NCI-H510A (cell line): ENCODE measurements around the gene CARD16.
"Not testable (repeated sequence)": the region's sequence is repeated elsewhere in the genome, so short reads cannot be mapped to it uniquely, and the experiment has no call there.

Experiments used
- DNase-seq: peaks from one replicate; lab custom pipeline; 2025; lab: John Stamatoyannopoulos, UW

The CARD16 gene

GRCh38 chr11:105049481-105049880 is 4.3 kb upstream of the CARD16 start:
- DNase-seq: no peak

GRCh38 chr11:105046898-105047579 is 1.9 kb upstream of the CARD16 start:
- no peak for DNase-seq

DNA sequence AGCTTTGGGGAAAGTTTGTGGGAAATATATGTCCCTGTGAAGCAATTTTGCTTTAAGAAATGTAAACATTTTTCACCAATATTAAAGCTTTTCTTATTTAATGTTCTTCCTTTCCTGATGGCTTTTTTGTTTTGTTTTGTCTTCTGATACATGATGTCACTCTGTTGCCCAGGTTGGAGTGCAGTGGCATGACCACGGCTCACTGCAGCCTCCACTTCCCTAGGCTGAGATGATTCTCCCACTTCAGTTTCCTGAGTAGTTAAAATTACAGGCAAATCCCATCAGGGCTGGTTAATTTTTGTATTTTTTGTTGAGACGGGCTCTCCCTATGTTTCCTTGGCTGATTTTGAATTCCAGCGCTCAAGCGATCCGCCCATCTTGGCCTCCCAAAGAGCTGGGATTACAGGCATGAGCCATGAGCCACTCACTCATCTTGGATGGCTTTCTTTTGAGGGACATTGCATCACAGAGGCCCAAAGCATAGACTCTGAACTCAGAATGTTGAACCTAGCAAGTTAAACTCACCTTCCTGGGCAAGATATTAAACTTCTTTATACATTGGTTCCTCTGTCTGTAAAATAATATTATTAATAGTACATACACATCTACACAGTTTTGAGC is 651 bp upstream of the CARD16 start:
- DNase-seq: no peak

GRCh38 chr11:105042178-105042577 is 3.0 kb downstream of the CARD16 start:
- no peak for DNase-seq

DNA sequence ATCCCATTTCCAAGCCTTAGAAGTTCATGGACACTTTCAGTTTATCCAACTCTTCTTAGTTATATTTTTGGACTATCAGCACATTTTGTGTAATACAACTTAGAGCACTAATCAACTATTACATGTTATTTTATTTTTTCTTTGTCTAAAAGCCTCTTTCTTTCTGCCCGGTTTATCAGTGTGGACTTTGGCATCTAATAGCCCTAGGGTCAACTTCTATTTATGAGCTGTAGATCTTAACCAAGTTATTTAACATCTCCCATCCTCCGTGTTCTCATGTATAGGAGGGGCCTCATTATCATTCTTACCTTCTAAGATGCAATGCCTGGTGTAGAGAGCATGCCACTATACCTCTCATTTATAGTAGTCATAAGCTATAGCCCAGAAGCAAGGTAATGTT is 4.4 kb downstream of the CARD16 start:
- no peak for DNase-seq

DNA sequence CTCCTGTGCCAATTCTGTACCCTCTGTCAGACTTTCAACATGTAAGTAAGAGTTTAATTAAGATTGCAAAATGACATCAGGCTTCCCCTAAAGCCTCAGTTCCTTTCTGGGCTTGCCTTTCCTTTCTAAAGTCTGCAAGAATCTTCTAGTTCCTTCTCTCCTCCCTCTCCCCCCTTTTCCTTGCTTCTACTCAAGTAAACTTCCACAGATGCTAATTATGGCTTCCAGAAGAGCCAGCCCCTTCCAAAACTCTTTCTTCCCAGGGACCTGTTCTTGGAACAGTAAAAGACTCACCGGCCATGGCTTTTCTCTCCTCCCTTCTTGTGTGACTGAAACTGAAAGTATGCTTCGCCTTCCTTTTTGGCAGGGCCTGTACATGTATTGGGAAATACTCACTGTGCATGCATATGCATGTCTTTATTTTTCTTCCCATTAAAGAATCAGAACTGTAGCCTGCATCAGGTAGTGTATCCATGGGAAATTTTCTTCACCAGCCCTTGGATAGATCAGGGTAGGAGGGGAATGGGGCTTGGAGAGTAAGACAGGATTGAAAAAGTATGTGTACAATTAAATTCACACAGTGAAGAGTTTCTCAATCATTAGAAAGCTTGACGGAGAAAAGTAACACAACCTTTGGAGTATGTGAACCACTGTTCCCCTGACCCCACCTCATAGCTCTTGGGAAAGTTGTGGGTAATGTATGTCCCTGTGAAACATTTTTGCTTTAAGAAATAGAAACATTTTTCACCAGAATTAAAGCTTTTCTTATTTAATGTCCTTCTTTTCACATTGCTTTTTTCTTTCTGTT is 10.1 kb downstream of the CARD16 start, which contains the start of gene CASP1:
Gene CASP1 (minus strand): TSS at position 332 of the 808 bp plus-strand sequence. CDS start 31 bp downstream, at position 301.
- no peak for DNase-seq

DNA sequence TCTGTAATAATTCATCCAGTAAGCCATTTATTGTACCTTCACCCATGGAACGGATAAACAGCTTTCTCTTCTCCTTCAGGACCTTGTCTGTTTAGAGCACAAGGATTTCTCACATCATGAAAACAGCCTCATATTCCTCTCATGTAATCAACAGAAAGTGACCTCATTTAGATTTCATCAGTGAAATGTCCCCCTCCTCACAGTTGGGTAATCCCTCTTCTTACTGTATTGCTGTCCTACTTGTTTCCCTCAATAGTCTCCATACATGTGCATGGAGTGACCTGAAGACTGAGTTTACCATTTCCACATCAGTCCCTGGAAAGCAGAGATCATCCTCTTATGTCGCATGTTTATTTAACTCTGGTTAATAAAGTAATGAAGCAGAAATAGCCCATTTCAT is 10.7 kb downstream of the CARD16 start:
- DNase-seq: not testable (repeated sequence)

DNA sequence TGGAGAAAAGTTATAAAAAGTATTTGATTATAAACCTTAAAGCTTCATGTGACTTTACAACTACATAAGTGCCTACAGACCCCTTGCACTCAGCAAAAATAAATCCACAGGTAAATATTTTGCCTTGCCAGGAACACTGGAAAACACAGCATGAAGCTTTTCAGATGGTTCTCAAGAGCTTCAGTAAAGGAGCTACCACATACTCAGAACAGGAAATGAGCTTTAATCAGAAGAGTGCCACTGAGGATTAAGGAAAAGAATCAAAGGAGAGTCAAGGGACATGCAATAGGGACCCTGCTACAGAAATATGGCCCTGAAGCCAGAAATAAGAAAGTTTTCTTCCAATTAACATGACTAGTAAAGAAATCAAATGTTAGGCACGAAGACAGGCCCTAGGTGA is 11.4 kb downstream of the CARD16 start:
- no peak for DNase-seq

DNA sequence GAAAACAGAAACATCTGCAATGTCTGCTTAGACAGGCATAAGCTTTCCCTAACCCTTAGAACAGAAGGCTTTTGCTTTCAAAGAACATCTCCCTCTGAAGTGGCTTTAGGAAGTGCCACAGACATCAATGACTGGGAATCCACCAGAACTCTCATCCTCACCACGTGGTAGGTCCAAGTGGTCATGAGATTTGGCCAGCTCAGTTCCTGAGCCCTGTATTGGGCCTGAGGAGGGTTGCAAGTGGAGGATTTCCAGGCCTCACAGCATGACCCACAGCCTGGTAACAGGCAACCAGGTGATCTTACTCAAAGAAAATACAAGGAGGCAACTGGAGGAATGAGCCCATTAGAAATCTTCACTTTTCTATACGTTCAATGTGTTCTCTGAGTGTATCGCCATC is 11.8 kb downstream of the CARD16 start:
- DNase-seq: no peak

DNA sequence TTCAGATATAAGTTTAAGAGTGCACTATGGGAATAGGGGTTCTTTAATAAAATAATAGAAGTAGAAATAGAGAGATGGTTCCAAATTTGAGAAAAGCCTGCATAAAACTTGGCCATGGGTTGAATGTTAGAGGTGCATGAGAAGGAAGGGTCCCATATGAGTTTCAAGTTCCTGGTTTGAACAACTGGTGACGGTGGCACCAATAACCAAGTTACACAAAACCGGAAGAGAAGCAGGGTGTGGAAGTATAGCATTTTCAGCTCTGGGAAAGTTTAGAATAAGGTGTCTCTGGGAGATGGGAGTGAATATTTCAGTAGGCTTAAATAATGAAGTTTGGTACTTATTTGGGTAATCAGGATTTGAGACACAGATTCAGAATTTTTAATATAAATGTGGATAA is 12.6 kb downstream of the CARD16 start:
- DNase-seq: no peak

- DNase-seq: no peak
These were observed 17.5 kb downstream of the CARD16 start for GRCh38 chr11:105027678-105028077.

- no peak for DNase-seq
These were observed 20.7 kb downstream of the CARD16 start for GRCh38 chr11:105024394-105024793.

DNA sequence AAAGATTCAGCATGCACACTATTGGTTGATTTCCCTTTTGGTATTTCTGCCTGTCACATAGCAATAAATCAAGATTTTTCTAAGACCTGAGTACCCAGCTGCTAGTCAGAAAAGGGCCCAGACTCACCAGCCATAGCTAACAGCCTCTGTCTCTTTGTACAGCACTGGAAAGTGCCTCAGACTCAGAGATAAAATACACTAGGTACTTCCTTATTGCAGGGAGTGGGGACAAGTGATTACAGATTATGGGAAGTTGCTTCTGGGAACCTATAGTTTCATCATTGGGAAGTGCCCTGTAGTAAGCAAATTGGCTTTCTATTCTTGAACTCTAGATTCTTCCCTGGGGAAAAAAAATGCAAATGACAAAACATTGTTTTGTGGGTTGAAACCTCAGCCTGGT is 22.1 kb downstream of the CARD16 start, which contains the start of gene CASP5:
Gene CASP5 (minus strand): TSS at position 166 of the 400 bp plus-strand sequence. CDS start 32 bp downstream, at position 134.
- no peak for DNase-seq

DNA sequence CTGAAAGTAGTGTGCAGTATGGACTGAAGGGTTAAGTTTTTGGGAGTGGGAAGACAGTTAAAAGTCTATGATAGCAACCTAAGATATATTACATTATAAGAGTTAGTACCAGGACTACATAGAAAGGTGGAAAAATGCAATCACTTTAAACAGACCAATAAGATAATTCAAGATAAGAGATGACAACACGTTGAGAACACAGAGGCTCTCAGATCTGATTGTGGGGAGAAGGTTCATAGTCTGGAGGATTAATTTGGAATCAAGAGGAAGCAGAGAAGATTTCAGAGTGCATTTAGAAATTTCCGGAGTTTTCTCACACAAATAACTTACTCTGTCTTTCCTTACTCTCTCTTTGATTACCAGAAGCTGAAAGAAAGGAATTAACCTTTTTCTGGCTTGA is 22.6 kb downstream of the CARD16 start:
- no peak for DNase-seq

GRCh38 chr11:105007463-105007862 is 37.7 kb downstream of the CARD16 start:
- DNase-seq: no peak

DNA sequence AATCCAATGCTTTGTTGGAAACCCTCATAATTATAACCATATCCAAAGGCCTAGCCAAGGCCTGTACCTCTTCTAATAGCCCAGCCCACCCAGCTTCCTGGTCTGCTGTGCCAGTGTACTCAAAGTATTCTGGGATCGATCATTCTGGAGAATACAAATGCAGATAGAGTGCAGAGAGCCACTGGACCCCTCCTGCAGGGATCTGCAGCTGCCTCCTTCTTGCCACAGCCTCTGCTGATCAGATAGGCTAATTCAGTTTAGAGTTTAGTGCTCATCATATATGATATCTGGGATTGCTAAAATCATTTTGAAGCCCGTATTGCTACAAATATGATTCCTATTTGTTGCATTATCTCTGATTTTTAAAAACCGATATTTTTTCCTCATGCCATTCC is 39.7 kb downstream of the CARD16 start:
- no peak for DNase-seq

DNA sequence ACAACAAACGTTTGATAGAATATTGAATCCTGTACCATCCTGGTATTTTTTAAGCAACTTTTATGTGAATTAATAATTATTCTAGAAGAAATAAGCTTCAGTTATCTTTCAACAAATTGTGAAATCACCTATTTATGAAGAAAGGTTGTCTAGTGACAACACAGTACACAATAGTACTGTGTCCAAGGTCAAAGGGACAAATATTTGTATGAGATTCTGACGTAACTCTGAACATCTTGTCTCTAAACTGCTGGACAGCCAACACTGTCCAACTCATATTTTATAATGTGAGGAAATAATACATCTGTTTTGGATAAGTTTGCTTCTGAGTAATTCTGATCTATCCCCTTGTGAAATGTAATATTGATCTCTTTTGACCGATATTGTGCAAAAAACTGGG is 41.1 kb downstream of the CARD16 start:
- DNase-seq: no peak

GRCh38 chr11:105003151-105003550 is 42.0 kb downstream of the CARD16 start:
- DNase-seq: no peak

DNA sequence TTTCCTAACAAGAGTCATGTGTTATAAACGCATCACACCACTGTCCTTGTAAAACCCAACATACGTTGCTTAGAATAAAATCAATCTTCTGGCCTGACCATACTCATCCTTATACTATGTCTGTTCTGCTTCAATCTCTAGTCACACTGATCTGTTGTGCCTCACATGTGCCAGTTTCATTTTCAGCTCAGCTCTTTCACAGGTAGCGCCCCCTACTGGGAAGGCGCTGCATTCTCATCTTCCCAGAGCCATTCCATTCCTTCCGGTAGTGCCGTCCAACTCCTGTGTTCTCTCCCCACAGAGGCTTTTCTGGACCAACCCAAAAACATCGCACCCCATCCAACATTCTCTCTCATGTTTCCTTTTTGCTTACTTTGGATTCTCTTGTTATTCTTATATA is 44.3 kb downstream of the CARD16 start:
- DNase-seq: no peak

GRCh38 chr11:105000167-105000566 is 45.0 kb downstream of the CARD16 start:
- DNase-seq: no peak

DNA sequence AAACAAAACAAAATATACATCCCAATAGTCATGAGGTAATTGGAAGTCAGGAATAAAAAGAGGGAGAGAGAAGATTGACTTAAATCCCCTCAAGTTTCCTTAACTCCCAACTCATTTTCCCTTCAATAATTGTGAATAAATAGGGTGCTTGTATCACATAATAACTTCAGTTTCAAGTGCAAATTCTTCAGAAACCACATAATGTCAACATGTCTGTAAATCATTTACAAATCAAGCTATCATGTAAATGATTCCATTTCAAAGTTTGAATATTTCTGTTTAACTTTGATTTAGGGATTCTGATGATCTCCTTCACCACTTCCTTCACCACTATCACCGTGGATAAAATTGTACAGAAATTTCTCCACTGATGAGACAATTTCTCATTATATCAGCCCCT is 45.4 kb downstream of the CARD16 start:
- no peak for DNase-seq

- DNase-seq: no peak
These were observed 47.8 kb downstream of the CARD16 start for GRCh38 chr11:104997288-104997687.

- DNase-seq: peak; percentile 73
These were observed 50.1 kb downstream of the CARD16 start for GRCh38 chr11:104995001-104995408.
